Fibroblast of skin of right biceps (primary cell): ENCODE data around the gene ZNF418.

Experiments used
- DNase-seq: peaks from one replicate; pipeline ENCODE4 v3.0.0-alpha.2; 2013

Gene ZNF418

GRCh38 chr19:57888560-57889231, 46.5 kb downstream of the ZNF418 start, which contains the start of gene ZNF814:
TSS of gene ZNF814 (minus strand) at chr19:57889037. CDS start at chr19:57888802, 235 bp downstream.
- peak; percentile 87 for DNase-seq

- no peak for DNase-seq
Observed at GRCh38 chr19:57888107-57888559, 47.1 kb downstream of the ZNF418 start.

GRCh38 chr19:57887195-57887941, 47.8 kb downstream of the ZNF418 start:
- DNase-seq, result no peak

GRCh38 chr19:57886046-57886445, 49.2 kb downstream of the ZNF418 start:
- DNase-seq, result no peak

GRCh38 chr19:57873883-57874799, 61.1 kb downstream of the ZNF418 start:
- DNase-seq, result peak; percentile 8

GRCh38 chr19:57872450-57872849, 62.8 kb downstream of the ZNF418 start:
- peak; percentile 6 for DNase-seq
